AG09319 (cell line): Measurements from ENCODE around the gene PHLPP1.
"Not testable (repeated sequence)": the region's sequence is repeated elsewhere in the genome, so short reads cannot be mapped to it uniquely, and the experiment has no call there.

Experiments used
- DNase-seq: peaks from one replicate; pipeline ENCODE4 v3.0.0-alpha.2; 2010; ENCODE audit warnings: low read depth; ENCODE audit errors: extremely low read depth
- TF ChIP-seq, protein P1 (sequence below): IDR thresholded peaks from 2 replicates; pipeline ENCODE4 v1.5.1; 2011; ENCODE audit warnings: low read depth, mild to moderate bottlenecking, inconsistent platforms, low read length, moderate library complexity

PHLPP1 gene

GRCh38 chr18:62737241-62737873 is 22.0 kb downstream of the PHLPP1 start:
- no peak for DNase-seq
- TF ChIP-seq, protein P1, sequence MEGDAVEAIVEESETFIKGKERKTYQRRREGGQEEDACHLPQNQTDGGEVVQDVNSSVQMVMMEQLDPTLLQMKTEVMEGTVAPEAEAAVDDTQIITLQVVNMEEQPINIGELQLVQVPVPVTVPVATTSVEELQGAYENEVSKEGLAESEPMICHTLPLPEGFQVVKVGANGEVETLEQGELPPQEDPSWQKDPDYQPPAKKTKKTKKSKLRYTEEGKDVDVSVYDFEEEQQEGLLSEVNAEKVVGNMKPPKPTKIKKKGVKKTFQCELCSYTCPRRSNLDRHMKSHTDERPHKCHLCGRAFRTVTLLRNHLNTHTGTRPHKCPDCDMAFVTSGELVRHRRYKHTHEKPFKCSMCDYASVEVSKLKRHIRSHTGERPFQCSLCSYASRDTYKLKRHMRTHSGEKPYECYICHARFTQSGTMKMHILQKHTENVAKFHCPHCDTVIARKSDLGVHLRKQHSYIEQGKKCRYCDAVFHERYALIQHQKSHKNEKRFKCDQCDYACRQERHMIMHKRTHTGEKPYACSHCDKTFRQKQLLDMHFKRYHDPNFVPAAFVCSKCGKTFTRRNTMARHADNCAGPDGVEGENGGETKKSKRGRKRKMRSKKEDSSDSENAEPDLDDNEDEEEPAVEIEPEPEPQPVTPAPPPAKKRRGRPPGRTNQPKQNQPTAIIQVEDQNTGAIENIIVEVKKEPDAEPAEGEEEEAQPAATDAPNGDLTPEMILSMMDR, result no peak

- DNase-seq, result no peak
- TF ChIP-seq, protein P1, result no peak
Observed at GRCh38 chr18:62738639-62739038, 23.3 kb downstream of the PHLPP1 start.

GRCh38 chr18:62739911-62740310 is 24.6 kb downstream of the PHLPP1 start:
- DNase-seq, result no peak
- TF ChIP-seq, protein P1, result no peak

GRCh38 chr18:62740650-62741049 is 25.3 kb downstream of the PHLPP1 start:
- not testable (repeated sequence) for DNase-seq

GRCh38 chr18:62741118-62741566 is 25.8 kb downstream of the PHLPP1 start:
- DNase-seq, result no peak
- TF ChIP-seq, protein P1, result no peak

GRCh38 chr18:62741584-62741983 is 26.2 kb downstream of the PHLPP1 start:
- TF ChIP-seq, protein P1, result no peak
- no peak for DNase-seq

- TF ChIP-seq, protein P1, result no peak
- DNase-seq, result no peak
Observed at GRCh38 chr18:62744076-62744968, 29.0 kb downstream of the PHLPP1 start.
